ENCODE measurements around the gene FNIP1. TPM values are rescaled to one million over a fixed set of nuclear protein-coding genes. Genes with fewer than 3 reads are reported as not detected.

Gene FNIP1
- polyA plus RNA-seq, 1 experiment = 15.8 TPM

- CTCF ChIA-PET = no interaction called here
These were observed 49.4 kb downstream of the FNIP1 start for GRCh38 chr5:131747180-131748105.

GRCh38 chr5:131746423-131746822 lies 50.4 kb downstream of the FNIP1 start:
- no peak overlapping the region for H3K4me3 ChIP-seq (ENCODE audit: low read depth, low read length)
- no peak for TF ChIP-seq CTCF (IDR thresholded peaks at IDR 0.05; ENCODE audit: low read depth, low read length)
- no peaks in the 10 kb centered on the region for H3K9me3 ChIP-seq (ENCODE audit: control insufficient read depth, insufficient read depth, low read length)
- CTCF ChIA-PET = no interaction called here
- H3K27me3 ChIP-seq (ENCODE audit: control insufficient read depth, insufficient read depth, low read length) = no peaks in the 10 kb centered on the region
- POLR2A ChIA-PET = no interaction called here
- no peak overlapping the region for H3K27ac ChIP-seq (ENCODE audit: low read depth, low read length)
- DNase-seq (ENCODE audit: low read depth, low spot score) = no peak

More at GRCh38 chr5:131747180-131748105, 49.4 kb downstream of the FNIP1 start:
- no peaks in the 10 kb centered on the region for H3K27me3 ChIP-seq (ENCODE audit: control insufficient read depth, insufficient read depth, low read length)
- H3K4me3 ChIP-seq (ENCODE audit: low read depth, low read length) = no peak overlapping the region
- no peak for DNase-seq (ENCODE audit: low read depth, low spot score)
- no peak for TF ChIP-seq CTCF (IDR thresholded peaks at IDR 0.05; ENCODE audit: low read depth, low read length)
- POLR2A ChIA-PET = no interaction called here
- no peak overlapping the region for H3K27ac ChIP-seq (ENCODE audit: low read depth, low read length)
- no peaks in the 10 kb centered on the region for H3K9me3 ChIP-seq (ENCODE audit: control insufficient read depth, insufficient read depth, low read length)

GRCh38 chr5:131745703-131746102 lies 51.1 kb downstream of the FNIP1 start:
- Histone ChIP-seq H3K27ac (ENCODE audit: low read depth, low read length) (no peak overlapping the region), H3K9me3 (ENCODE audit: control insufficient read depth, insufficient read depth, low read length) (no peaks in the 10 kb centered on the region), H3K27me3 (ENCODE audit: control insufficient read depth, insufficient read depth, low read length) (no peaks in the 10 kb centered on the region), H3K4me3 (ENCODE audit: low read depth, low read length) (no peak overlapping the region)
- POLR2A ChIA-PET = no interaction called here
- TF ChIP-seq CTCF (IDR thresholded peaks at IDR 0.05; ENCODE audit: low read depth, low read length) = no peak
- no peak for DNase-seq (ENCODE audit: low read depth, low spot score)
- CTCF ChIA-PET = no interaction called here

GRCh38 chr5:131745155-131745554 lies 51.7 kb downstream of the FNIP1 start:
- no peak for TF ChIP-seq CTCF (IDR thresholded peaks at IDR 0.05; ENCODE audit: low read depth, low read length)
- Histone ChIP-seq H3K4me3 (ENCODE audit: low read depth, low read length) (no peak overlapping the region), H3K27me3 (ENCODE audit: control insufficient read depth, insufficient read depth, low read length) (no peaks in the 10 kb centered on the region), H3K9me3 (ENCODE audit: control insufficient read depth, insufficient read depth, low read length) (no peaks in the 10 kb centered on the region), H3K27ac (ENCODE audit: low read depth, low read length) (no peak overlapping the region)
- DNase-seq (ENCODE audit: low read depth, low spot score) = no peak
- CTCF ChIA-PET = no interaction called here
- POLR2A ChIA-PET = no interaction called here

- no peak for DNase-seq (ENCODE audit: low read depth, low spot score)
- Histone ChIP-seq H3K9me3 (ENCODE audit: control insufficient read depth, insufficient read depth, low read length) (no peaks in the 10 kb centered on the region), H3K4me3 (ENCODE audit: low read depth, low read length) (no peak overlapping the region), H3K27ac (ENCODE audit: low read depth, low read length) (no peak overlapping the region), H3K27me3 (ENCODE audit: control insufficient read depth, insufficient read depth, low read length) (no peaks in the 10 kb centered on the region)
- ChIA-PET CTCF (no interaction called here), POLR2A (no interaction called here)
- no peak for TF ChIP-seq CTCF (IDR thresholded peaks at IDR 0.05; ENCODE audit: low read depth, low read length)
These were observed 56.3 kb downstream of the FNIP1 start for GRCh38 chr5:131740477-131740876.

Measured in AG04450 (cell line).